HepG2 (cell line): ENCODE results near the gene PLA2G7. TPM values are rescaled to one million over a fixed set of nuclear protein-coding genes. Genes with fewer than 3 reads are reported as not detected.

ENCODE experiments used
- ATAC-seq: fragments of 200-7000 bp; cut with Tn5 transposase; 3 replicates; pipeline ENCODE4 v1.9.1; 2020; ENCODE audit warnings: mild to moderate bottlenecking, moderate library complexity
- BruUV-seq: library from RNA; stranded (reverse); fragments of 400-500 nt; replicated peaks from 2 replicates; lab custom pipeline; 2021; lab: Mats Ljungman, UMichigan
- CTCF ChIA-PET: fragments of 300-600 bp; formaldehyde crosslinking; extraction: SDS; loops from one replicate; lab custom pipeline; 2021; ENCODE audit warnings: low total read pairs, inconsistent platforms, low intra/inter-chr PET ratio; lab: Yijun Ruan, JAX
- POLR2A ChIA-PET: fragments of 350-600 bp; sonication (Branson Sonifier 250); formaldehyde crosslinking; loops from one replicate; lab custom pipeline; 2020; ENCODE audit warnings: antibody characterized with exemption, inconsistent platforms; lab: Yijun Ruan, JAX
- DNase-seq: peaks from one replicate; pipeline ENCODE4 v3.0.0-alpha.2; 2015; ENCODE audit warnings: low spot score
- FAIRE-seq: peaks from 3 replicates; lab custom pipeline; 2011; peaks lifted over from hg19 to GRCh38; lab: Jason Lieb, UNC
- H2AFZ ChIP-seq: one replicate; pipeline ENCODE4 v1.6.1; 2011; ENCODE audit warnings: low read length, inconsistent platforms
- H3K27ac ChIP-seq: fragments of 300-600 bp; 3 replicates; pipeline ENCODE4 v1.8.0; 2011; ENCODE audit warnings: mixed run types, mild to moderate bottlenecking, mixed read lengths, low read length, inconsistent platforms; ENCODE audit not compliant: insufficient read depth; ENCODE audit errors: extremely low read length
- H3K27me3 ChIP-seq, 2 experiments: fragments of 200-600 bp in 1 of 2; 2 replicates in 1 of 2; 3 replicates in 1 of 2; pipeline versions ENCODE4 v1.6.0 to v1.8.0; 2011; ENCODE audit warnings: low read length in 2 of 2, mild to moderate bottlenecking in 2 of 2, moderate library complexity in 2 of 2, inconsistent platforms in 1 of 2; ENCODE audit not compliant: insufficient read depth in 2 of 2, control insufficient read depth in 1 of 2
- H3K36me3 ChIP-seq, 2 experiments: fragments of 200-600 bp in 1 of 2; replicated peaks in 1 of 2; 2 replicates in 1 of 2; 3 replicates in 1 of 2; pipeline versions ENCODE4 v1.5.1 to v1.8.0; 2011; ENCODE audit warnings: low read length in 2 of 2, inconsistent platforms in 1 of 2; ENCODE audit not compliant: insufficient read depth in 2 of 2, control insufficient read depth in 1 of 2
- H3K4me1 ChIP-seq: 2 replicates; pipeline ENCODE4 v1.5.1; 2012; ENCODE audit warnings: low read length, inconsistent platforms; ENCODE audit not compliant: insufficient read depth
- H3K4me2 ChIP-seq: 2 replicates; pipeline ENCODE4 v1.6.0; 2011; ENCODE audit warnings: low read depth, low read length, inconsistent platforms
- H3K4me3 ChIP-seq, 3 experiments: fragments of 200-600 bp in 1 of 3; sonication (generic), shearing (Covaris generic) in 1 of 3; replicated peaks in 1 of 3; 2 replicates each; pipeline ENCODE4 v1.5.1; 2011 to 2016; ENCODE audit warnings: low read length in 3 of 3, inconsistent platforms in 2 of 3, low read depth in 2 of 3, mild to moderate bottlenecking in 2 of 3, control low read depth in 1 of 3, mixed read lengths in 1 of 3; ENCODE audit not compliant: insufficient read depth in 1 of 3
- H3K79me2 ChIP-seq: one replicate; pipeline ENCODE4 v1.6.1; 2011; ENCODE audit warnings: low read length, inconsistent platforms; ENCODE audit not compliant: insufficient read depth
- H3K9ac ChIP-seq: 2 replicates; pipeline ENCODE4 v1.6.0; 2011; ENCODE audit warnings: mild to moderate bottlenecking, low read depth, low read length, inconsistent platforms; ENCODE audit not compliant: insufficient read depth
- H3K9me3 ChIP-seq: 2 replicates; pipeline ENCODE4 v1.5.1; 2012; ENCODE audit warnings: mild to moderate bottlenecking, low read length
- H4K20me1 ChIP-seq: 2 replicates; pipeline ENCODE4 v1.6.0; 2011; ENCODE audit warnings: inconsistent platforms, mild to moderate bottlenecking, low read length, moderate library complexity; ENCODE audit not compliant: insufficient read depth
- CBX2 ChIP-seq, 2 experiments: fragments of 200-600 bp in 1 of 2; sonication (generic); formaldehyde crosslinking in 1 of 2; IDR thresholded peaks; 2 replicates each; pipeline versions ENCODE4 v1.7.0 to v1.8.1; 2018 to 2022; ENCODE audit warnings: low read depth in 2 of 2, low read length in 1 of 2, mild to moderate bottlenecking in 1 of 2, missing genetic modification reagents in 1 of 2
- GATAD2A ChIP-seq: IDR thresholded peaks from 2 replicates; pipeline ENCODE4 v1.6.1; 2016
- GLI4 ChIP-seq: sonication (generic); formaldehyde crosslinking; IDR thresholded peaks from 2 replicates; pipeline ENCODE4 v1.5.1; 2020; ENCODE audit warnings: missing genetic modification reagents, mild to moderate bottlenecking, moderate library complexity, borderline replicate concordance
- NKX3-1 ChIP-seq: sonication (generic); formaldehyde crosslinking; IDR thresholded peaks from 2 replicates; pipeline ENCODE4 v1.5.0; 2020; ENCODE audit warnings: missing genetic modification reagents
- STAG1 ChIP-seq: sonication (generic); formaldehyde crosslinking; IDR thresholded peaks from 2 replicates; pipeline ENCODE4 v1.4.0; 2020; ENCODE audit warnings: missing genetic modification reagents
- ZBTB7B ChIP-seq: sonication (generic); formaldehyde crosslinking; IDR thresholded peaks from 2 replicates; pipeline ENCODE4 v1.4.0; 2020; ENCODE audit warnings: missing genetic modification reagents
- ZBTB8A ChIP-seq: sonication (generic); formaldehyde crosslinking; IDR thresholded peaks from 2 replicates; pipeline ENCODE4 v1.4.0; 2020; ENCODE audit warnings: mild to moderate bottlenecking, low read depth, missing genetic modification reagents, borderline replicate concordance
- ZNF24 ChIP-seq: fragments of 450-650 bp; IDR thresholded peaks from 2 replicates; pipeline ENCODE4 v1.6.1; 2017; ENCODE audit warnings: antibody characterized with exemption, mild to moderate bottlenecking
- ZNF367 ChIP-seq: sonication (generic); formaldehyde crosslinking; IDR thresholded peaks from 2 replicates; pipeline ENCODE4 v1.4.0; 2020; ENCODE audit warnings: missing genetic modification reagents, borderline replicate concordance
- ZNF607 ChIP-seq: sonication (generic); formaldehyde crosslinking; IDR thresholded peaks from 2 replicates; pipeline ENCODE4 v1.5.1; 2020; ENCODE audit warnings: missing genetic modification reagents, mild to moderate bottlenecking, borderline replicate concordance
- WGBS: methylation state at CpG from one replicate; pipeline ENCODE4 v1.1.6; 2017; ENCODE audit warnings: low lambda C conversion rate; 5-methylcytosine and 5-hydroxymethylcytosine counted together
- in situ Hi-C: cut with HindIII; loops from 2 replicates; pipeline ENCODE4 v1.10.0; 2017; ENCODE audit warnings: low pct_unique_long_range_greater_than_20kb; ENCODE audit not compliant: extremely low pct_ligation_motif_present
- intact Hi-C: fragments of 100-400 bp; cut with micrococcal nuclease; formaldehyde crosslinking; loops from one replicate; pipeline ENCODE4 v1.10.0; 2022; ENCODE audit not compliant: unreplicated experiment
- polyA plus RNA-seq, 8 experiments: library from polyadenylated mRNA; depleted of rRNA in 3 of 8; stranded (reverse) in 7 of 8; unstranded in 1 of 8; fragments of >200 nt; fragmentation: Illumina TruSeq in 4 of 8; extraction: Trizol in 4 of 8; gene quantifications; 2 replicates each; pipeline versions ENCODE4 v1.2.1 to v1.2.3, GENCODE V29; 2011 to 2016; ENCODE audit warnings: low read depth in 4 of 8, missing spikeins in 1 of 8, mixed read lengths in 1 of 8; ENCODE audit not compliant: insufficient read depth in 1 of 8
- total RNA-seq, 5 experiments: library from RNA; depleted of rRNA; stranded (reverse); fragments of >200 nt; fragmentation: Illumina TruSeq; extraction: Trizol; gene quantifications; 2 replicates each; pipeline ENCODE4 v1.2.3, GENCODE V29; 2016; ENCODE audit warnings: low read depth in 1 of 5
- TF ChIP-seq, protein P1 (sequence below): sonication (generic); formaldehyde crosslinking; IDR thresholded peaks from 2 replicates; pipeline ENCODE4; 2020; ENCODE audit warnings: missing genetic modification reagents, mild to moderate bottlenecking, borderline replicate concordance
- TF ChIP-seq, protein P2 (sequence below): sonication (generic); formaldehyde crosslinking; IDR thresholded peaks from 2 replicates; pipeline ENCODE4 v1.4.0; 2020; ENCODE audit warnings: mild to moderate bottlenecking, missing genetic modification reagents

Gene PLA2G7
- total and polyA plus RNA-seq, 2 of the 13 experiments (the other 11 are each of a cell fraction or from before 2014, with no cell fraction given) = not detected

DNA sequence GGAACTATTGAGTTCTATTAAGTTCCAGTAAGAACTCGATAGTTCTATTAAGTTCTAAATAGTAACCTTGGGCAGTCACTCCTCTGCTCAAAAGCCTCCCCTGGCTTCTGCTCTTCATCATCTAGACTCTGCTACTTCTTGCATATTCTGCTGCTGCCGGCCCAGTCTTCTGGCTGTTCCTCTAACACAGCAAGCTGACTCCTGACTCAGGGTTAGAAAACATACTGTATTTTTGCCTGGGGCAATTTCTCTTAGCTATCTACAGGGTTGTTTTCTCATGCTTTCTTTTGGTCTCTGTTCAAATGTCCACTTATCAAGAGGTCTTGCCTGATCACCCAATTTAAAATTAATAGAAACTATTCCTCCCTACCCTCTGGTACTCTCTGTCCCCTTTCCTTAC is 67.8 kb downstream of the PLA2G7 start:
- POLR2A ChIA-PET = no interaction called here
- TF ChIP-seq STAG1 (no peak), ZNF367 (no peak), ZBTB8A (no peak), ZNF24 (no peak), CBX2 (IDR thresholded peaks at IDR 0.05; ENCODE audit: low read depth, low read length) (no peak), CBX2 (CRISPR knock-in tag; IDR thresholded peaks at IDR 0.05; ENCODE audit: low read depth) (no peak), GLI4 (CRISPR knock-in tag) (no peak), NKX3-1 (CRISPR knock-in tag) (no peak), ZNF607 (CRISPR knock-in tag) (no peak), ZBTB7B (no peak), GATAD2A (CRISPR knock-in tag) (no peak)
- TF ChIP-seq, protein P1, sequence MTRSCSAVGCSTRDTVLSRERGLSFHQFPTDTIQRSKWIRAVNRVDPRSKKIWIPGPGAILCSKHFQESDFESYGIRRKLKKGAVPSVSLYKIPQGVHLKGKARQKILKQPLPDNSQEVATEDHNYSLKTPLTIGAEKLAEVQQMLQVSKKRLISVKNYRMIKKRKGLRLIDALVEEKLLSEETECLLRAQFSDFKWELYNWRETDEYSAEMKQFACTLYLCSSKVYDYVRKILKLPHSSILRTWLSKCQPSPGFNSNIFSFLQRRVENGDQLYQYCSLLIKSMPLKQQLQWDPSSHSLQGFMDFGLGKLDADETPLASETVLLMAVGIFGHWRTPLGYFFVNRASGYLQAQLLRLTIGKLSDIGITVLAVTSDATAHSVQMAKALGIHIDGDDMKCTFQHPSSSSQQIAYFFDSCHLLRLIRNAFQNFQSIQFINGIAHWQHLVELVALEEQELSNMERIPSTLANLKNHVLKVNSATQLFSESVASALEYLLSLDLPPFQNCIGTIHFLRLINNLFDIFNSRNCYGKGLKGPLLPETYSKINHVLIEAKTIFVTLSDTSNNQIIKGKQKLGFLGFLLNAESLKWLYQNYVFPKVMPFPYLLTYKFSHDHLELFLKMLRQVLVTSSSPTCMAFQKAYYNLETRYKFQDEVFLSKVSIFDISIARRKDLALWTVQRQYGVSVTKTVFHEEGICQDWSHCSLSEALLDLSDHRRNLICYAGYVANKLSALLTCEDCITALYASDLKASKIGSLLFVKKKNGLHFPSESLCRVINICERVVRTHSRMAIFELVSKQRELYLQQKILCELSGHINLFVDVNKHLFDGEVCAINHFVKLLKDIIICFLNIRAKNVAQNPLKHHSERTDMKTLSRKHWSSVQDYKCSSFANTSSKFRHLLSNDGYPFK (CRISPR knock-in tag) = no peak
- TF ChIP-seq, protein P2, sequence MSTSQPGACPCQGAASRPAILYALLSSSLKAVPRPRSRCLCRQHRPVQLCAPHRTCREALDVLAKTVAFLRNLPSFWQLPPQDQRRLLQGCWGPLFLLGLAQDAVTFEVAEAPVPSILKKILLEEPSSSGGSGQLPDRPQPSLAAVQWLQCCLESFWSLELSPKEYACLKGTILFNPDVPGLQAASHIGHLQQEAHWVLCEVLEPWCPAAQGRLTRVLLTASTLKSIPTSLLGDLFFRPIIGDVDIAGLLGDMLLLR (CRISPR knock-in tag) = no peak

More for the DNA sequence above, 67.8 kb downstream of the PLA2G7 start:
- intact Hi-C loops = no loop called here
- WGBS = 50% methylated on average over 2 of the region's 2 CpGs
- Histone ChIP-seq H3K9ac (no peak overlapping the region), H3K27me3 (no peaks in the 10 kb centered on the region), H3K79me2 (no peaks in the 10 kb centered on the region), H3K27ac (no peak overlapping the region), H3K4me2 (no peak overlapping the region), H3K36me3 (no peaks in the 10 kb centered on the region), H3K9me3 (no peaks in the 10 kb centered on the region), H3K4me1 (no peaks in the 10 kb centered on the region), H2AFZ (no peak overlapping the region), H3K4me3 (no peak overlapping the region), H4K20me1 (no peaks in the 10 kb centered on the region)
- FAIRE-seq = no peak
- BruUV-seq = no TSS peak
- no peak for ATAC-seq
- in situ Hi-C loops = no loop called here
- DNase-seq = no peak
- CTCF ChIA-PET = no interaction called here
